Measurements from ENCODE around the gene UROC1. TPM values are rescaled to one million over a fixed set of nuclear protein-coding genes. Genes with fewer than 3 reads are reported as not detected.
A peak's percentile ranks its signal among the peaks of the same experiment; 100 is the strongest.

UROC1 gene
- total RNA-seq, 1 experiment from 2014 or later = not detected

GRCh38 chr3:126555795-126556636 is 38.4 kb upstream of the UROC1 start:
- Histone ChIP-seq H3K9ac (ENCODE audit: extremely low read depth, insufficient read length, low read length) (no peak overlapping the region), H3T11ph (ENCODE audit: low read length) (no peak overlapping the region), H3K14ac (ENCODE audit: insufficient read depth, low read length) (no peak overlapping the region), H3K27me3 (ENCODE audit: insufficient read depth, low read length) (no peaks in the 10 kb centered on the region), H2AFZ (ENCODE audit: low read length) (no peak overlapping the region), H3K9me3 (ENCODE audit: control insufficient read depth, low read depth, low read length) (no peaks in the 10 kb centered on the region), H2BK5ac (ENCODE audit: insufficient read length, low read length) (no peak overlapping the region), H2BK12ac (ENCODE audit: insufficient read length, low read depth, low read length) (no peak overlapping the region), H3K4ac (ENCODE audit: low read depth, low read length) (no peak overlapping the region), H3K23ac (ENCODE audit: insufficient read length, low read depth, low read length) (no peak overlapping the region), H3K27ac (ENCODE audit: insufficient read length, low read depth, low read length) (no peak overlapping the region), H3K23me2 (ENCODE audit: insufficient read length, low read depth, low read length, poor library complexity, severe bottlenecking) (no peaks in the 10 kb centered on the region), H2BK20ac (ENCODE audit: low read depth, low read length, poor library complexity, severe bottlenecking) (no peak overlapping the region), H2AK5ac (ENCODE audit: insufficient read length, low read length) (no peak overlapping the region), H3K18ac (ENCODE audit: insufficient read length, low read depth, low read length) (no peak overlapping the region), H4K8ac (replicated peaks; ENCODE audit: insufficient read length, low read depth, low read length) (no peak overlapping the region), H4K91ac (ENCODE audit: insufficient read length, low read depth, low read length) (no peak overlapping the region), H3K79me2 (ENCODE audit: insufficient read depth, low read length) (no peaks in the 10 kb centered on the region), H4K20me1 (ENCODE audit: control insufficient read depth, insufficient read depth, insufficient read length) (no peaks in the 10 kb centered on the region), H4K5ac (ENCODE audit: insufficient read length, low read depth, low read length) (no peak overlapping the region), H3K56ac (ENCODE audit: insufficient read length, low read depth, low read length) (no peak overlapping the region), H3K4me2 (ENCODE audit: insufficient read depth, insufficient read length, low read length) (no peak overlapping the region), H3K4me1 (ENCODE audit: insufficient read depth, low read length) (no peaks in the 10 kb centered on the region), H2BK120ac (ENCODE audit: low read depth, low read length, poor library complexity, severe bottlenecking) (no peak overlapping the region), H3K79me1 (ENCODE audit: insufficient read depth, low read depth, low read length, poor library complexity, severe bottlenecking) (no peaks in the 10 kb centered on the region), H2BK15ac (ENCODE audit: low read depth, low read length) (no peak overlapping the region)
- Mint-ChIP-seq H3K27me3 (ENCODE audit: low read depth) (no peaks in the 10 kb centered on the region; the same call in none of the 2 replicates), H3K36me3 (ENCODE audit: insufficient read depth in 1 of 3, low read depth in 3 of 3) (no peaks in the 10 kb centered on the region), H3K27ac (no peak overlapping the region), H3K4me3 (no peak overlapping the region), H3K9me3 (no peaks in the 10 kb centered on the region), H3K4me1 (peaks cover 4 to 6% of the 10 kb centered on the region in 2 experiments; a peak in 2 of 4 replicates)
- no CpG with 5 or more reads among the region's 10 CpGs for WGBS (ENCODE audit: extremely low coverage, insufficient read length, low lambda C conversion rate)
- peak; percentile 22 for DNase-seq
- no peak for TF ChIP-seq CTCF (conservative IDR thresholded peaks at IDR 0.05)
